ENCODE data around the gene SPATS2L. TPM values are rescaled to one million over a fixed set of nuclear protein-coding genes. Genes with fewer than 3 reads are reported as not detected.

SPATS2L gene
- polyA plus RNA-seq, 3 donors: 126 to 137 (median 136) TPM

DNA sequence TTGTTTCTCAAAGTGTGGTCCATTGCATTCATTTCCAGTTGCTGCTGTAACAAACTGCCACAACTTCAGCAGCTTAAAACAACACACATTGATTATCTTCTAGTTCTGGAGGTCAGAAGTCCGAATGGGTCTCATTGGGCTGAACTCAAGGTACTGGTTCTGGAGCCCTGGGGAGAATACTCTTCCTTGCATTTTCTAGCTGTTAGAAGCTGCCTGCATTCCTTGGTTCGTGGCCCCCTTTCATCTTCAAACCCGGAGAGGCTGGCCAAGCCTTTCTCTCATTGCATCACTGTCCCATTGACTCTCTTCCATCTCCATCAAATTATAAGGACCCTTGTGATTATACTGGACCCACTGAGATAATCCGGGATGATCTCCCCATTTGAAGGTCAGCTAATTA lies 98.1 kb downstream of the SPATS2L start:
- no peak for DNase-seq

GRCh38 chr2:200405599-200406298 lies 99.3 kb downstream of the SPATS2L start:
- DNase-seq: no peak

DNA sequence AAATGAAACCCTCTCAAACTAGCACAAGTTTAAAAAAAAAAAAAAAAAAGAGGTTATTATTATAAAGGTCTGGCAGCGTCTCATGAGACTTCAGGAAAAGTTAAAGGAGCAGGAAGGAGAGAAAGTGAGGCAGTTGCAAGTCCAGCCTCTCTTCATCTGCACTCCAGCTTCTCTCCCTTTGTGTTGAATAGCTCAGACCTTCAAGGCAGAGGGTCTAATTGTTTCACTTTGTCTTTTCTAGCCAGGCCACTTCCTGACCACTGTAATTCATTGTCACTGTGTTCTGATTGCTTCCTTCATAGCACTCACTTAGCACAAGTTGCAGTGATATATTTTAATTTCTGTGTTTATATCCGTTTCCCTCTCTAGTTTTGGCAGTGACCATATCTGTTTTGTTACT lies 99.9 kb downstream of the SPATS2L start:
- no peak for DNase-seq

DNA sequence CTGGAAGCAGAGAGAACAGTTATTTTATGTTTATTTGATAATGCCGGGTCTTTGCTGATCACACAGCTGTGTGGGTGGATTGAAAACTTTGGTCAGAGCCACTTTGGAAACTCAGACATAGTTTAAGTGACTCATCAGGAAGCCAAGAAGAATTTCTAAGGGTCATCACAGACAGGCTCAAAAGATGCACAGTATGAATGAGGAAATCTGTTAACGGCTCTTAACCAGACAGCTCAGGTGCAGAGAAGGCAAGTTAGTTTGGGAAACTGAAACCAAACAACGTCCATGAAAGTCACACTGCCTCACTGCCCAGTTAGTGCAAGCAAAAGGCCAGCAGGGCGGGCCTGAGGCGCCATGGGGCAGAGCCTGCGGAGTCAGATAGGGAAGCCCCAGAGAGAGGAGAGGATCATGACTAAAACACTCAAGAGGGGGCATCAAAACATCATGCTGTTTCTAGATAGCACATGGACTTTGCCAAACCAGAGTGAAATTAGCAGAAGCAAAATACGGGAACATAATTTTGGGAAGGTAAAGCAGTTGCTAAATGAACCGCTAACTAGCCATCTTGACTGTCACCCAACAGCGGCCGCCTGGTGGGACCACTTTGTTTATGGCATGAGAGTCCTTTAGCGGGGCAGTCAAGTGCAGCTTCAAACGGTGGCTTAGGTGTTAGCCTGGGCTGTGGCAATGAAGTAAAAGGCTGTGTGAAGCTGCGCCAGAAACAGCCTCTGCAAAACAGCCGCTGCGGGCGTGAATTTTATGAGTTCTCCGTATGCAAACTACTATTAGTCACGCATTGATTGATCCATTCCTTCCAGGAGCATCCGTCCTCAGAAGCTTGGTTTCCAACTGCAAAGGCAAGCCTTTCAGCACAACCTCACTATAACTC lies 102.2 kb downstream of the SPATS2L start:
- DNase-seq: no peak

DNA sequence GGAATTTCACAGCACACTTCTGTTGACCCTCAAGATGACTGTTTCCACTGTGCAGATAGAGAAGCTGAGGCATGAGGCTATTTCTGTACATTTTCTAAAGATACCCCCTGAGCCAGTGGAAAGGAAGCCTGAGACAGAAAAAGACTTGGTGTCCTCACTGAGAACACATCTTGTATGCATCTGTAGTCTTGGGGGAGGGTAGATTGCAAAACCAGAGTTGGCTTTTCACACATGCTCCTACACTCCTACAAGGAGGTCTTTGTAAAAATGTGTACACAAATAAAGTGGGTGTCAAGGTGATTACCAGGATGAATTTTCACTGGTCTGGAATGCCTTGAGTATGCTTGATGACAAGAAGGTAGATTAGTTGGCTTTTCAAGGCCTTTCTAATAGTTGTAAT lies 105.3 kb downstream of the SPATS2L start:
- no peak for DNase-seq

GRCh38 chr2:200414367-200414766 lies 107.9 kb downstream of the SPATS2L start:
- no peak for DNase-seq

DNA sequence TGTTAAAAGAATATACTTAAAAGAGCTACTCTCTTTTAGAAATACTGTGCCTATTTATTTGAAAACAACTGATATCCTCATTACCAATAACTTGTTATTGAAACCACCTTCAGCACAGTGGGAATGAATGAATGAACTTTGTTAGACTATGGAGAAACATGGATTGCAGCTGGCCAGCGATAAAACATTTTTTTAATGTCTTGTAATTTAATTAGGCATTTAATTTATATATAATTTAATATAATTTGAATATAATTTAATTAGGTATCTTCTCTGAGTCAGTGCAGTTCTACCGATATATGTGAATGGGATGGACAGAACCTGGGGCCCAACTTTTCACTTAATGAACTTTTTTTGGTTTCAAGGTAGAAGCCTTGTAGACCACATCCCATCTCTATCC lies 109.0 kb downstream of the SPATS2L start:
- DNase-seq: no peak

DNA sequence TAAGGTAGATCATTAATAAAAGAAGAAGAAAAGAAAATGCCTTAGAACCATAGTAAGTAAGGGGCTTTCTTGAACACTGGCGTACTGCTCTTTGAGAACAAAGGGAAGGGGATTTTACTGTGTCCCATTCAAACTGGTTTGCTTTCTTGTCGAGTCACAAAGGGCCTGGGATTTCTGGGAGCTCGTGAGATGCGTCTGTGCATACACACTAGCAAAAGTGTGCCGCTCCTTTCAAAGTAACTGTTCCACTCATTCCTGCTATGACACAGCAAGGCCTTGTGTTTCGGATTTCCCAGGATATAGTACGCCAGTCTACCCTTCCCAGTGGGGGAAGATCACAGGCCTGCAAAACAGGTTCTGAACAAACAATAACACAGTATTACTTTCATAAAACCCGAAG lies 110.4 kb downstream of the SPATS2L start:
- DNase-seq: no peak

DNA sequence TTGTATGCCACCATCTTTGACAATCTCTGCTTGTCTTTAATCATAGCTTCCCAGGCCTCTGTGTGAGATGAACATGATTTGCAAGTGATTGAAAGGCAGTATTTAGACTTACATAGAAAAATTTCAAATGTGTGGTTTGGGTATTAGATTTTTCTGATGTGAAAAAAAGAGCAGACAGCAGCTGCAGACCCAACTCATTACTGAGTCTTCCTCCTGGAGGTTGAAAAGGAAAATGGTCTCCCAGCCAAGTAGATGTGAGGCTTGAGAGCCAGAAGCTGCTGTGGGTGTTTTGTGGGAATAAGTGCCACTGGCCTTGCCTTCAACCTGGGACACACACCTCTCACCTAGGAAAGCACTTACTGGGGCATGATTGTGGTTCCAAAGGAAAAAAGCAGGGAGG lies 110.9 kb downstream of the SPATS2L start:
- DNase-seq: no peak

- DNase-seq: no peak
Measured at GRCh38 chr2:200418399-200418798, 111.9 kb downstream of the SPATS2L start.

DNA sequence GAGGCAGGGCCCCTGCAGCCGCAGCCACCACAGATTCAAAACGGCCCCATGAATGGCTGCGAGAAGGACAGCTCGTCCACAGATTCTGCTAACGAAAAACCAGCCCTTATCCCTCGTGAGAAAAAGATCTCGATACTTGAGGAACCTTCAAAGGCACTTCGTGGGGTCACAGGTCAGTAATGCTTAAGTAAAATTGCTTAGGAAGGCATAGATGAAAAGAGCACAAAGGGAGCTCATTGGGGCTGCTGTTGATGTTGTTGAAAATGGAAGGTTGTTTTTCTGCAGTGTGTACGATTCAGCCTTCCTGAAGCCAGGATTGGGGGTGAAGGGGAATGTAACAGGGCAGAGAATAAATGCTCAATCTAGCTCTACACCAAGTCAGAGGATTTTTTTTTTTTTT lies 112.8 kb downstream of the SPATS2L start:
- no peak for DNase-seq

GRCh38 chr2:200421270-200421669 lies 114.8 kb downstream of the SPATS2L start:
- no peak for DNase-seq

GRCh38 chr2:200422071-200422470 lies 115.6 kb downstream of the SPATS2L start:
- DNase-seq: no peak

GRCh38 chr2:200422532-200423261 lies 116.2 kb downstream of the SPATS2L start:
- no peak for DNase-seq

- DNase-seq: no peak
Measured at GRCh38 chr2:200423541-200423940, 117.0 kb downstream of the SPATS2L start.

DNA sequence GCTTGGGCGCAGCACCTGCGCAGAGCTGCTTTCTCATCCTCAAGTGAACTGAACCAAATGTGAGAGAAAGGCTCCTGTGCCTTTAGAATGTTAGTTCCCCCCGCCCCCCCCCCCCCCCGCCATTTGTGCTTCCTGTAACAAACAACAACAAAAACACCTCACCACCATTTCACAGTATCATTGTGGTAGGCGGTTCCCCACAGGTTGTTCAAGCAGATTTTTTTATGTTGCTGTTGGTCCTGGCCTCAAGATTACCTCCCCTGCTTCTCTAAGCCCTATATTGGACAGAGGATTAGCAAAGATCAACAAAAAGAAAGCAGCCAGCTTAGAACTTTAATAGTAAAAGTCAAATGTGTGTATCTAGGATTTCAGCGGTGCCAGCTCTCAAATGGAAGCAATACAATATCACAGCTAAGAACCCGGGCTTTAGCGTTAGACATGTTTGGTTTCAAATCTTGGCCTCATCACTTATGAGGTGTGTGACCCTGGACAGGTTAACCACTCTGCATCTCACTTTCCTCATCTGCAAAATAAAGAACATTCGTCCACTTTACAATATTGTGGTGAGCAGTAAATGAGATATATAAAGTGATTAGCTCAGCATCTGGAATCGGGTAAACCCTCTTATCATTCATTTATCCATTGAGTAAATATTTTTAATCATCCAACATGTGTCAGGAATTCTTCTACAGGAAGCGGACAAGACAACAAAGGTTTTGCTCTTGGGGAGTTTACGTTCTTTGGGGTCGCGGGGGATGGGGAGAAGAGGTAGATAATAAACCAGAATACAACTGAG lies 118.7 kb downstream of the SPATS2L start:
- DNase-seq: no peak

GRCh38 chr2:200426754-200427153 lies 120.3 kb downstream of the SPATS2L start:
- DNase-seq: no peak

- DNase-seq: no peak
Measured at GRCh38 chr2:200428961-200429665, 122.6 kb downstream of the SPATS2L start.

DNA sequence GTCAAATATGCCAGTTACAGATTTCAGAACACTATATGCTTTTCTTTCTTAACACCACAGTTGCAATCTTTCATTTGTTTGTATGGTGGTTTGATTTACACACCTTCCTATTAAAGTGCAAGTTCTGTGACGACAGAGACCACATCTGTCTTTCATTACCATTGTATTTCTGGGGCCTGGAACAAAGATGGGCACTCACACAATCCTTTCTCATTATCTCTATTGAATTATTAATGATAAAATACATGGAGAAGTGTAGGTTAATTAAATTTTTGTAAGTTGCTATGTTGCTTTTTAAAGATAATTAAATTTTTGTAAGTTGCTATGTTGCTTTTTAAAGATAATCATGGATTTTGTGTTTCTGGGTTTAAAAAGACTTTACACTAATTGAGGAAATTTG lies 123.5 kb downstream of the SPATS2L start:
- no peak for DNase-seq

- no peak for DNase-seq
Measured at GRCh38 chr2:200431996-200432705, 125.7 kb downstream of the SPATS2L start.
